ENCODE measurements around the gene SLC7A1. TPM values are rescaled to one million over a fixed set of nuclear protein-coding genes. Genes with fewer than 3 reads are reported as not detected.

SLC7A1 gene
- total and polyA plus RNA-seq, 7 donors, result 2.4 to 25.6 (median 15.0) TPM

- Histone ChIP-seq H3K27me3 (no peaks in the 10 kb centered on the region), H3K4me1 (peaks cover 0 to 7% (median 0%) of the 10 kb centered on the region in 4 donors), H3K36me3 (no peaks in the 10 kb centered on the region), H3K27ac (no peak overlapping the region), H3K4me3 (no peak overlapping the region), H3K9me3 (no peaks in the 10 kb centered on the region)
- no peak for DNase-seq
- no peak for TF ChIP-seq CTCF (IDR thresholded peaks at IDR 0.05)
- intact Hi-C loops (cut with DNase I), result no loop called here
- WGBS, 2 donors, result 85 to 90% methylated on average over 7 of the region's 7 CpGs
Observed at GRCh38 chr13:29499506-29500165, 95.9 kb downstream of the SLC7A1 start.

GRCh38 chr13:29498426-29499040 is 97.0 kb downstream of the SLC7A1 start:
- WGBS, 2 donors, result 89 to 92% methylated on average over 13 of the region's 13 CpGs
- intact Hi-C loops (cut with DNase I), result no loop called here
- DNase-seq, result no peak
- TF ChIP-seq CTCF (IDR thresholded peaks at IDR 0.05), result no peak
- TF ChIP-seq POLR2A (IDR thresholded peaks at IDR 0.05), result no peak
- TF ChIP-seq EP300 (IDR thresholded peaks at IDR 0.05), result no peak
- TF ChIP-seq POLR2AphosphoS5 (IDR thresholded peaks at IDR 0.05), result no peak
- Histone ChIP-seq H3K27me3 (no peaks in the 10 kb centered on the region), H3K36me3 (no peaks in the 10 kb centered on the region), H3K27ac (no peak overlapping the region), H3K9me3 (no peaks in the 10 kb centered on the region), H3K4me3 (no peak overlapping the region), H3K4me1 (peaks cover 0 to 7% (median 0%) of the 10 kb centered on the region in 4 donors)

GRCh38 chr13:29497137-29497654 is 98.3 kb downstream of the SLC7A1 start:
- peak overlapping the region in 2 of 4 donors; percentile 0 to 42 for H3K27ac ChIP-seq
- intact Hi-C loops (cut with DNase I), result no loop called here
- no peak overlapping the region for H3K4me3 ChIP-seq
- H3K4me1 ChIP-seq, result peaks cover 0 to 7% (median 0%) of the 10 kb centered on the region in 4 donors
- 63 to 71% methylated on average over 15 of the region's 15 CpGs for WGBS, 2 donors
- DNase-seq, result peak; percentile 92
- no peaks in the 10 kb centered on the region for H3K36me3 ChIP-seq
- TF ChIP-seq POLR2AphosphoS5 (IDR thresholded peaks at IDR 0.05), result peak in 3 of 4 donors; percentile 24 to 76 (median 74)
- TF ChIP-seq POLR2A (IDR thresholded peaks at IDR 0.05), result no peak
- TF ChIP-seq CTCF (IDR thresholded peaks at IDR 0.05), result no peak
- H3K9me3 ChIP-seq, result no peaks in the 10 kb centered on the region
- H3K27me3 ChIP-seq, result no peaks in the 10 kb centered on the region

- DNase-seq, result no peak
- peaks cover 0 to 7% (median 0%) of the 10 kb centered on the region in 4 donors for H3K4me1 ChIP-seq
- intact Hi-C loops (cut with DNase I), result no loop called here
- no peak for TF ChIP-seq POLR2AphosphoS5 (IDR thresholded peaks at IDR 0.05)
- TF ChIP-seq EP300 (IDR thresholded peaks at IDR 0.05), result no peak
- no peak for TF ChIP-seq POLR2A (IDR thresholded peaks at IDR 0.05)
- TF ChIP-seq CTCF (IDR thresholded peaks at IDR 0.05), result no peak
- no peaks in the 10 kb centered on the region for H3K9me3 ChIP-seq
- WGBS, 2 donors, result 36 to 43% methylated on average over 9 of the region's 9 CpGs
- H3K27me3 ChIP-seq, result no peaks in the 10 kb centered on the region
- H3K27ac ChIP-seq, result peak overlapping the region in 1 of 4 donors; percentile 42
- H3K4me3 ChIP-seq, result no peak overlapping the region
- no peaks in the 10 kb centered on the region for H3K36me3 ChIP-seq
Observed at GRCh38 chr13:29496241-29496712, 99.2 kb downstream of the SLC7A1 start.

Data from sigmoid colon (tissue), 7 donors.